H1 (cell line): Measurements from ENCODE around the gene PER2. TPM values are rescaled to one million over a fixed set of nuclear protein-coding genes. Genes with fewer than 3 reads are reported as not detected.

Experiments used
- CBX5 ChIP-seq: fragments of 300-800, 300-1000 bp; sonication (generic); IDR thresholded peaks from 2 replicates; pipeline ENCODE4 v1.7.1; 2016; ENCODE audit warnings: antibody characterized with exemption, low read length, low read depth
- EP300 ChIP-seq, 2 experiments: IDR thresholded peaks; 1 replicate in 1 of 2; 2 replicates in 1 of 2; pipeline ENCODE4 v1.6.1; 2011 to 2012; ENCODE audit warnings: low read depth in 2 of 2, low read length in 2 of 2, mild to moderate bottlenecking in 2 of 2, borderline replicate concordance in 1 of 2, inconsistent platforms in 1 of 2, moderate library complexity in 1 of 2
- GTF2F1 ChIP-seq: IDR thresholded peaks from 2 replicates; pipeline ENCODE4 v1.6.1; 2012; ENCODE audit warnings: low read depth, low read length, improper control_type of control experiment, borderline replicate concordance
- HDAC2 ChIP-seq, 2 experiments: fragments of 300-600 bp in 1 of 2; sonication (generic) in 1 of 2; IDR thresholded peaks; 2 replicates each; pipeline ENCODE4 v1.6.1; 2011 to 2012; ENCODE audit warnings: low read depth in 2 of 2, low read length in 2 of 2, mild to moderate bottlenecking in 2 of 2, moderate library complexity in 2 of 2, borderline replicate concordance in 1 of 2, inconsistent platforms in 1 of 2
- JUN ChIP-seq: IDR thresholded peaks from 2 replicates; pipeline ENCODE4 v1.6.1; 2011; ENCODE audit warnings: low read depth, mild to moderate bottlenecking, improper control_type of control experiment, low read length
- KDM5A ChIP-seq: fragments of 200-600 bp; IDR thresholded peaks from 2 replicates; pipeline ENCODE4 v1.7.1; 2012; ENCODE audit warnings: mild to moderate bottlenecking, low read length, inconsistent platforms, mixed read lengths
- POU5F1 ChIP-seq: IDR thresholded peaks from 2 replicates; pipeline ENCODE4 v1.6.1; 2011; ENCODE audit warnings: low read depth, mild to moderate bottlenecking, low read length, moderate library complexity
- RAD21 ChIP-seq, 2 experiments: IDR thresholded peaks in 1 of 2; conservative IDR thresholded peaks in 1 of 2; 2 replicates each; pipeline ENCODE4 v1.6.1; 2011; ENCODE audit warnings: low read depth in 2 of 2, low read length in 2 of 2, improper control_type of control experiment in 1 of 2, inconsistent platforms in 1 of 2, mild to moderate bottlenecking in 1 of 2, moderate library complexity in 1 of 2
- RFX5 ChIP-seq: IDR thresholded peaks from 2 replicates; pipeline ENCODE4 v1.6.1; 2011; ENCODE audit warnings: low read depth, low read length, improper control_type of control experiment, borderline replicate concordance
- SP4 ChIP-seq: IDR thresholded peaks from 2 replicates; pipeline ENCODE4 v1.6.1; 2012; ENCODE audit warnings: low read length, inconsistent platforms
- ZNF274 ChIP-seq: IDR thresholded peaks from 2 replicates; pipeline ENCODE4 v1.7.0; 2012; ENCODE audit warnings: low read length, borderline replicate concordance; ENCODE audit errors: extremely low read depth
- polyA plus RNA-seq, 7 experiments: library from polyadenylated mRNA; depleted of rRNA in 3 of 7; stranded (reverse) in 5 of 7; unstranded in 2 of 7; fragments of >200 nt in 5 of 7; fragments of 200-250 nt in 2 of 7; gene quantifications; 1 replicate in 5 of 7; 2 replicates in 1 of 7; 4 replicates in 1 of 7; pipeline versions ENCODE4 v1.2.1 to v1.2.3, GENCODE V29; 2011 to 2013; ENCODE audit warnings: missing spikeins in 2 of 7, mixed read lengths in 2 of 7
- total RNA-seq: library from RNA; stranded (reverse); fragmentation: NEBNext Ultra II Directional; extraction: Animal tissue kit (Norgen Biotek cat#: 25700); gene quantifications from 2 replicates; pipeline ENCODE4 v1.2.1, GENCODE V29; 2021
- TF ChIP-seq, protein P1 (sequence below): IDR thresholded peaks from 2 replicates; pipeline ENCODE4 v1.6.1; 2012; ENCODE audit warnings: inconsistent platforms
- TF ChIP-seq, protein P2 (sequence below): IDR thresholded peaks from 2 replicates; pipeline ENCODE4 v1.6.1; 2011; ENCODE audit warnings: low read length, improper control_type of control experiment
- TF ChIP-seq, protein P3 (sequence below): IDR thresholded peaks from 2 replicates; pipeline ENCODE4 v1.6.1; 2012; ENCODE audit warnings: low read length, inconsistent platforms
- TF ChIP-seq, protein P4 (sequence below), 3 experiments: IDR thresholded peaks; 1 replicate in 2 of 3; 2 replicates in 1 of 3; pipeline versions ENCODE4 v1.5.1 to v1.6.1; 2011; ENCODE audit warnings: low read length in 3 of 3, mild to moderate bottlenecking in 3 of 3, inconsistent platforms in 2 of 3, low read depth in 1 of 3, moderate library complexity in 1 of 3; ENCODE audit not compliant: insufficient read depth in 1 of 3; ENCODE audit errors: control extremely low read depth in 1 of 3

Gene PER2
- total and polyA plus RNA-seq, 2 of the 8 experiments (the other 6 are each of a cell fraction or from before 2014, with no cell fraction given) = 0.91 to 5.5 TPM

DNA sequence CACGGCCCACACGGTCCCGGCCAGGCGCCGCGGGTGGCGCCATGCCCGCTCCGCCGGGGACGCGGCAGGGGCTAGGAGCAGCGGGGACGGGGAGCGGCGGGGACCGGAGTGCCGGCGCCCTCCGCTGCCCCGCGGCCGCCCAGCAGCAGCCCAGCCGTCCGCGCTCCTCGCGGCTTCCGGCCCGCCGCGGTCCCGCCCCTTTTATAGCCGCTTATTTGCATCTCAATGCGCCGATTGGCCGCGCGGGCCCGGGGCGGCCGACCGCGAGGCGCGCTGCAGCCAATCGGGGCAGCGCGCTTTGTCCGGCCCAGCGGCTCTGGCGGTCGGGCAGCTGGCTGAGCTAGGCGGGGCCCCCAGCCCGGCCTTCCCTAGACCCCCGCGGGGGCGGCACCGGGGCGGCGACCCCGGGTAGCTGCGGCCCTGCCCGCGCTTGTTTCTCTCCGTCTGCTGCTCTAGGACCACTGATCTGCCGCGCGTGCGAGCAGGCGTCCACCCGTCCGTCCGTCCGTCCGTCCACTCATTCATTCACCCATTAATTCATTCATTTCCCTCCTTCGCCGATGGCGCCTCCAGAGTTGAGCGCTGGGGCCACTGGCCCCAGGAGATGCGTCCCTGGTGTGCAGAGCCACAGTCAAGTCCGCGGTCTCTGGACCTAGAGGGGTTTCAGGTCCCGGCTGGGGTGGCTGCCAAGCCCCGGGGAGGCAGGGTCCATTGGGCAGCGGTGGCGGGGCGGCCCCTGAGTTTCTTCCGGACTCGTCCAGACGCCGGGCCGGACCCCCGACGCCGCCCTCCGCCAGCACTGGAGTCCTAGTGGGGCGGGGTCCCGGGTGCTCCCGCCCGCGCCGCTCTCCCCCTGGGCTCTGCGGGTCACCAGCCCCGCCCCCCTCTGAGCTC lies 48.3 kb downstream of the PER2 start, which contains the start of gene HES6 (continued):
- TF ChIP-seq RFX5 (no peak), HDAC2 (IDR thresholded peaks at IDR 0.05; ENCODE audit: borderline replicate concordance in 1 of 2, low read depth in 2 of 2, low read length in 2 of 2) (0 out of 4 replicates have a peak, but pooled peaks of 1 of the 2 experiments have one; percentile 26), RAD21 (IDR thresholded peaks at IDR 0.05 in 1 of 2, conservative IDR thresholded peaks at IDR 0.05 in 1 of 2; ENCODE audit: low read depth in 2 of 2, low read length in 2 of 2) (no peak), EP300 (IDR thresholded peaks at IDR 0.05; ENCODE audit: borderline replicate concordance in 1 of 2, low read depth in 2 of 2, low read length in 2 of 2) (no peak), POU5F1 (no peak), SP4 (0 out of 2 replicates have a peak, but pooled peaks have one; percentile 23), GTF2F1 (peak; percentile 75; the same call in 1 of the 2 replicates), ZNF274 (no peak), KDM5A (no peak), JUN (no peak), CBX5 (no peak)
- TF ChIP-seq, protein P1, sequence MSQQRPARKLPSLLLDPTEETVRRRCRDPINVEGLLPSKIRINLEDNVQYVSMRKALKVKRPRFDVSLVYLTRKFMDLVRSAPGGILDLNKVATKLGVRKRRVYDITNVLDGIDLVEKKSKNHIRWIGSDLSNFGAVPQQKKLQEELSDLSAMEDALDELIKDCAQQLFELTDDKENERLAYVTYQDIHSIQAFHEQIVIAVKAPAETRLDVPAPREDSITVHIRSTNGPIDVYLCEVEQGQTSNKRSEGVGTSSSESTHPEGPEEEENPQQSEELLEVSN = no peak
- TF ChIP-seq, protein P2, sequence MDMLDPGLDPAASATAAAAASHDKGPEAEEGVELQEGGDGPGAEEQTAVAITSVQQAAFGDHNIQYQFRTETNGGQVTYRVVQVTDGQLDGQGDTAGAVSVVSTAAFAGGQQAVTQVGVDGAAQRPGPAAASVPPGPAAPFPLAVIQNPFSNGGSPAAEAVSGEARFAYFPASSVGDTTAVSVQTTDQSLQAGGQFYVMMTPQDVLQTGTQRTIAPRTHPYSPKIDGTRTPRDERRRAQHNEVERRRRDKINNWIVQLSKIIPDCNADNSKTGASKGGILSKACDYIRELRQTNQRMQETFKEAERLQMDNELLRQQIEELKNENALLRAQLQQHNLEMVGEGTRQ = no peak
- TF ChIP-seq, protein P3, sequence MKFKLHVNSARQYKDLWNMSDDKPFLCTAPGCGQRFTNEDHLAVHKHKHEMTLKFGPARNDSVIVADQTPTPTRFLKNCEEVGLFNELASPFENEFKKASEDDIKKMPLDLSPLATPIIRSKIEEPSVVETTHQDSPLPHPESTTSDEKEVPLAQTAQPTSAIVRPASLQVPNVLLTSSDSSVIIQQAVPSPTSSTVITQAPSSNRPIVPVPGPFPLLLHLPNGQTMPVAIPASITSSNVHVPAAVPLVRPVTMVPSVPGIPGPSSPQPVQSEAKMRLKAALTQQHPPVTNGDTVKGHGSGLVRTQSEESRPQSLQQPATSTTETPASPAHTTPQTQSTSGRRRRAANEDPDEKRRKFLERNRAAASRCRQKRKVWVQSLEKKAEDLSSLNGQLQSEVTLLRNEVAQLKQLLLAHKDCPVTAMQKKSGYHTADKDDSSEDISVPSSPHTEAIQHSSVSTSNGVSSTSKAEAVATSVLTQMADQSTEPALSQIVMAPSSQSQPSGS = no peak
- TF ChIP-seq, protein P4, sequence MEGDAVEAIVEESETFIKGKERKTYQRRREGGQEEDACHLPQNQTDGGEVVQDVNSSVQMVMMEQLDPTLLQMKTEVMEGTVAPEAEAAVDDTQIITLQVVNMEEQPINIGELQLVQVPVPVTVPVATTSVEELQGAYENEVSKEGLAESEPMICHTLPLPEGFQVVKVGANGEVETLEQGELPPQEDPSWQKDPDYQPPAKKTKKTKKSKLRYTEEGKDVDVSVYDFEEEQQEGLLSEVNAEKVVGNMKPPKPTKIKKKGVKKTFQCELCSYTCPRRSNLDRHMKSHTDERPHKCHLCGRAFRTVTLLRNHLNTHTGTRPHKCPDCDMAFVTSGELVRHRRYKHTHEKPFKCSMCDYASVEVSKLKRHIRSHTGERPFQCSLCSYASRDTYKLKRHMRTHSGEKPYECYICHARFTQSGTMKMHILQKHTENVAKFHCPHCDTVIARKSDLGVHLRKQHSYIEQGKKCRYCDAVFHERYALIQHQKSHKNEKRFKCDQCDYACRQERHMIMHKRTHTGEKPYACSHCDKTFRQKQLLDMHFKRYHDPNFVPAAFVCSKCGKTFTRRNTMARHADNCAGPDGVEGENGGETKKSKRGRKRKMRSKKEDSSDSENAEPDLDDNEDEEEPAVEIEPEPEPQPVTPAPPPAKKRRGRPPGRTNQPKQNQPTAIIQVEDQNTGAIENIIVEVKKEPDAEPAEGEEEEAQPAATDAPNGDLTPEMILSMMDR (IDR thresholded peaks at IDR 0.05; ENCODE audit: control extremely low read depth in 1 of 3, insufficient read depth in 1 of 3, low read depth in 1 of 3, low read length in 3 of 3) = 0 out of 4 replicates have a peak, but pooled peaks of 1 of the 3 experiments have one; percentile 9
